Fibroblast of peridontal ligament (primary cell): ENCODE results near the gene RBBP8.
"Not testable (repeated sequence)": the region's sequence is repeated elsewhere in the genome, so short reads cannot be mapped to it uniquely, and the experiment has no call there.

Experiments used
- DNase-seq: peaks from one replicate; pipeline ENCODE4 v3.0.0-alpha.2; 2010; ENCODE audit errors: extremely low read depth

RBBP8 gene

GRCh38 chr18:22943847-22944246 lies 10.7 kb downstream of the RBBP8 start:
- no peak for DNase-seq

GRCh38 chr18:22946217-22946616 lies 13.1 kb downstream of the RBBP8 start:
- no peak for DNase-seq

GRCh38 chr18:22946846-22947245 lies 13.7 kb downstream of the RBBP8 start:
- peak; percentile 60 for DNase-seq

- no peak for DNase-seq
These were observed 18.7 kb downstream of the RBBP8 start for GRCh38 chr18:22951823-22952222.

GRCh38 chr18:22952525-22952924 lies 19.4 kb downstream of the RBBP8 start:
- no peak for DNase-seq

- not testable (repeated sequence) for DNase-seq
These were observed 20.9 kb downstream of the RBBP8 start for GRCh38 chr18:22953982-22954381.

- DNase-seq: no peak
These were observed 23.1 kb downstream of the RBBP8 start for GRCh38 chr18:22956226-22956625.

- DNase-seq: no peak
These were observed 28.0 kb downstream of the RBBP8 start for GRCh38 chr18:22961156-22961555.

- DNase-seq: no peak
These were observed 28.9 kb downstream of the RBBP8 start for GRCh38 chr18:22962004-22962403.

GRCh38 chr18:22964116-22964515 lies 31.0 kb downstream of the RBBP8 start:
- DNase-seq: no peak

- DNase-seq: no peak
These were observed 31.6 kb downstream of the RBBP8 start for GRCh38 chr18:22964722-22965121.

GRCh38 chr18:22971038-22971437 lies 37.9 kb downstream of the RBBP8 start:
- no peak for DNase-seq

- DNase-seq: peak; percentile 16
These were observed 40.9 kb downstream of the RBBP8 start for GRCh38 chr18:22974001-22974400.

GRCh38 chr18:22974707-22975106 lies 41.6 kb downstream of the RBBP8 start:
- no peak for DNase-seq

GRCh38 chr18:22975508-22975907 lies 42.4 kb downstream of the RBBP8 start:
- DNase-seq: no peak

- DNase-seq: peak; percentile 83
These were observed 44.9 kb downstream of the RBBP8 start for GRCh38 chr18:22977847-22978701.

GRCh38 chr18:22980394-22980793 lies 47.3 kb downstream of the RBBP8 start:
- DNase-seq: no peak

GRCh38 chr18:22981274-22982133 lies 48.4 kb downstream of the RBBP8 start:
- DNase-seq: no peak

- DNase-seq: peak; percentile 79
These were observed 50.0 kb downstream of the RBBP8 start for GRCh38 chr18:22983175-22983574.

- no peak for DNase-seq
These were observed 52.1 kb downstream of the RBBP8 start for GRCh38 chr18:22985250-22985649.

- no peak for DNase-seq
These were observed 54.5 kb downstream of the RBBP8 start for GRCh38 chr18:22987547-22988189.

- no peak for DNase-seq
These were observed 55.1 kb downstream of the RBBP8 start for GRCh38 chr18:22988208-22988607.
